HG03432 (cell line): ENCODE measurements around the gene PTPRN2.

Experiments
- ATAC-seq: cut with Tn5 transposase; IDR thresholded peaks from one replicate; pipeline ENCODE4 v1.9.1; 2021; ENCODE audit warnings: mild to moderate bottlenecking, moderate library complexity; ENCODE audit not compliant: unreplicated experiment

The PTPRN2 gene

DNA sequence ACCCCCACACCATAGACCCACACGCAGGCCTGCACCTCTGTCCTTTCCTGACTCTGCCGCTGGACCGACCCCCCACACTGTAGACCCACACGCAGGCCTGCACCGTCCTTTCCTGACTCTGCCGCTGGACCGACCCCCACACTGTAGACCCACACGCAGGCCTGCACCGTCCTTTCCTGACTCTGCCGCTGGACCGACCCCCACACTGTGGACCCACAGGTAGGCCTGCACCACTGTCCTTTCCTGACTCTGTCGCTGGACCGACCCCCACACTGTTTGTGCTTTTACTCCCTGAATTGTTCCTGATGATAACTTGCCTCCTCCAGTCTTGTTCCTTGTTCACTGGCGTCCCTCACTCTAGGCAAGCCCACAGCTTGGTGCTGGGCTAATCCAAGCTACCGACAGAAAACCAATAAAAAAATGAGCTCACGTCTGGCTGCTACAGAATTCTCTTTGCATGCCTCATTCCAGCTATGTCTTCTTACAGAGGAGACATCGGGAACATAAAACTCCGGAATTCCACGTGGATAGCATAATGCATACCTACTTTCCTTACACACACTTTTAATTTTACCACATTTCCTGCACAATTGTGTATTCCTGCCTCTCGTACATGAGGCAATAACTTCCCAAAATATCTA lies 494.3 kb downstream of the PTPRN2 start:
- ATAC-seq: no peak

DNA sequence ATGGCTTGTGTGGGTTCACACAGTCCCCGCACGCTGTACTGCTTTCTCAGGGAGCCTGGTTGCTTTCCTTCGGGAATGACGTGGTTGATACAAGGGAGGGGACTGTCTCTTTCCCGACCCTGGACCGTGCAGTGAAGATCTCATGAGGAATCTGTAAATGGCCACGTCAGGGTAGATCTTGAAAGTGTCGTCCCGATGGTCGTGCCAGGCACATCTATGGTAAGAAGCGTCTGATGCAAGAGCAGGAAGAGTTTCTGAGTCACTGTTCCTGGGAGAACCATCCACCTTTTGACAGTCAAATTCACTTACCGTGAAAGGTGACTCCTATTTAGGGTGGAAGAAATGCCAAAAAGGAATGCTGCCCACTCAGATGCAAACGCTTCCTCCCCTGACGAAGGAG lies 500.4 kb downstream of the PTPRN2 start:
- ATAC-seq: no peak

DNA sequence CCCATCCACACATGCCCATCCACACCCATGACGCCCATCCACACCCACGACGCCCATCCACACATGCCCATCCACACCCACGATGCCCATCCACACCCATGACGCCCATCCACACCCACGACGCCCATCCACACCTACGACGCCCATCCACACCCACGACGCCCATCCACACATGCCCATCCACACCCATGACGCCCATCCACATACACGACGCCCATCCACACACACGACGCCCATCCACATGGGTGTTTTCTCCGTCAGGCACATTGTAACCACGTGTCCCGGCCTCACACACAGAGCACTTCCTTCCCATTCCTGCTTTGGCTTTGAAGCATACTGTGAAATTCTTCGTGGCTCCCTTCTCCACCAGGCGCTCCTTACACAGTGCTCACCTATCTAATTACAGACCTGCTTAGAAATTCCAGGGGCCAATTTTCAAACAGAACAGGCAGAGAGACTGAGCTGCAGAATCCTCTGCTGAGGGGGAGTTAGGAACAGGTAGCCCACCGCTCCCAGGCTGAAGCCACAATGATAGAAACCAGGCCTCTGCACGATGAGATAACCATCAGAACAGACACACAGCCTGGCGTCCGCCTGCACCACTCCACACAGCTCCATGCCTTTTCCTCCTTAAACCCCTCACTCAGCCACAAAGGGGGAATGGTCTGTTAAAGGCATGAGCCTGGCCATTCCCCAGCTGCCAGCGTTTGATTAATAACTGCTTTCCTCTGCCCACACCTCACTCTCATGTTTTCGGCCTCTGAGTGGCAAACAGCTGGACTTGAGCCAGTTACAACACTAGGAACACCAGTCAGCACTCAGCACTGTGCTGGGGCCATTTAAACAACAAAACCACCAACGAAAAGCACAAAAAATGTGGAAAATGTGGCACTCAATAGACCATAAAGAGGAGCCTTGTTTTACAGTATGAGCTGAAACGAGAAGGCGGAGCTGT lies 501.6 kb downstream of the PTPRN2 start:
- no peak for ATAC-seq

DNA sequence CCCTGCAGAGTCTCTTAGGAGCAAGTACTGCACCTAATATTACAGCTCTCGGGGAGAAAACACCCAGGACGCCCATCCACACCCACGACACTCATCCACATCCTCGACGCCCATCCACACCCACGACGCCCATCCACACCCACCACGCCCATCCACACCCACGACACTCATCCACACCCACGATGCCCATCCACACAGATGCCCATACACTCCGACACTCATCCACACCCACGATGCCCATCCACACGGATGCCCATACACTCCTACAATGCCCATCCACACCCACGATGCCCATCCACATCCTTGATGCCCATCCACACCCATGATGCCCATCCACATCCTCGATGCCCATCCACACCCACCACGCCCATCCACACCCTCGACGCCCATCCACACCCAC lies 503.1 kb downstream of the PTPRN2 start:
- no peak for ATAC-seq

DNA sequence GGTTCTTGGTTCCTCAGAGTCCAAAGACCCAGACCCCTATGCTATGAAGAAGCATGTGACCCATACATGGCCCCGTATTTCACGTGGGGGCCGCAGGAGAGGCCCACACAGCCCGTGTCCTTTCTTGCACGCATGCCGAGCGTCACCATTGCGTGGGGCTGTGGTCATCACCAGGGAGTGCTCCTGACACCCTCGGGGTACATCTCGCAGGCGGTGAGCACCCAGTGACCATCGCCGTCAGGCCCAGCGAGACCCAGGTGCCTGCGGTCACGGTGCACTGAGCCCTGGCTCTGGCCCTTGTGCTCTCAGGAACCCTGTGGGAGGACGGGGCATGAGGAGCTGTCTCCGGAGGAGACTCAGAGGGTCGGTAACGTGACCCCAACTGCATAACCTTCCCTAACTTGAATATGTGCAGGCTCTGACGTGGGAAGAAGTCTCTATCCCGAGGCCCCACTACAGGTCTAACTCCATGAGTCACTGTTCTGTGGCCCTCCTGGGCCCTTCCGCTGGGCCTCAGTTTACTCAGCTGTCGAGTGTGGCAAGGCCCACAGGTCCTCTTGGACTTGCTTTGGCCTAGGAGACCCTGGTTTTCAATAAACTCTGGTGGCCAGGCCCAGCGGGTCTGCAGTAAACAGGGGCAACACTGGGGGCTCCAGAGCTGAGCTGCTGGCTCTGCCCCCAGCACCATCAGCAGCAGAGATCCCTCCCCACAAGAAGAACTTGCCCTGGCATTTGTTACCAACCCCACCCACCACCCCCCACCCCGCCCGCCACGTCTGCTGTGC lies 503.9 kb downstream of the PTPRN2 start:
- ATAC-seq: no peak

DNA sequence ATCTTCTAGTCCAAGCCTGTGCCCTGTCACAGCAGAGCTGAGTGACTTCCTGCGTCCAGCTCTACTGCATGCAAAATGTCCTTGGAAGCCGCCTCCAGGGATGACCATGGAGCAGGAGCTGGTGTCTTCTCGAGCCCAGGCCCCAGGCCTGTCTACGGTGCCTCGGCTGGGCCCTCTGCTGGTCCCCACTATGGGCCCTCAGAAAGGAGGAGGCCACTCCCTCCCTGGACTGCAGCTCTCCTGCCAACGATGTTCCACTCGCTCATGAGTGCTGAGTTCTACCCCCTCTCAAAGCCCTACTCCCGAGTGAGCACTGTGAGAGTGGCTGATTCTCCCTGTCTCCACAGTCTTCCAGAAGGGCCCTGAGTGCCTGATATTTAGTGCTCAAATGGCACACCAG lies 504.9 kb downstream of the PTPRN2 start:
- ATAC-seq: no peak

DNA sequence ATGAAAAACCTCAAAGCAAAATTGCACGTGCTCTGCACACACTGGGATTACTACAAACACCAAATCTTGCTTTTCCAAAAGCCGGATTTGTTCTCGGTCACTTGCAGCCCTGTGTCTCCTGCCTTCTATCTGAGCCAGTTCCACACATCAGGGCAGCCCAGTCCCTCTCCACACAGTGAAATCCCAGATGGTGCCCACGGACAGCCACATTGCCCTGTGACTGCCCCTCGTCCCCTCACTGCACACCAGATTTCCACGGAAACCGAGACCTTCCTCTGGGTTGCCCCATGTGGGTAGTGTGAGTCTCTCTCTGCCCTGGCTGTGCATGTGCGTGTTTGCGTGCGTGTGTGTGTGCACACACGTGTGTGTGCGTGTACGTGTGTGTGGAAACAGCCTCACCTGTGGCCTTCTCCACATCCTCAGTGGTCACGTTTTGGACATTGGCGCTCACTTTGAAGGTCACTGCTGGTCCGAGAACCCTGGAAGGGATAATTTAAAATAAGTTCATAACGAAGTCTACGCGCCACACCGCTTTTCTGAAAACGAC lies 506.7 kb downstream of the PTPRN2 start:
- ATAC-seq: no peak

DNA sequence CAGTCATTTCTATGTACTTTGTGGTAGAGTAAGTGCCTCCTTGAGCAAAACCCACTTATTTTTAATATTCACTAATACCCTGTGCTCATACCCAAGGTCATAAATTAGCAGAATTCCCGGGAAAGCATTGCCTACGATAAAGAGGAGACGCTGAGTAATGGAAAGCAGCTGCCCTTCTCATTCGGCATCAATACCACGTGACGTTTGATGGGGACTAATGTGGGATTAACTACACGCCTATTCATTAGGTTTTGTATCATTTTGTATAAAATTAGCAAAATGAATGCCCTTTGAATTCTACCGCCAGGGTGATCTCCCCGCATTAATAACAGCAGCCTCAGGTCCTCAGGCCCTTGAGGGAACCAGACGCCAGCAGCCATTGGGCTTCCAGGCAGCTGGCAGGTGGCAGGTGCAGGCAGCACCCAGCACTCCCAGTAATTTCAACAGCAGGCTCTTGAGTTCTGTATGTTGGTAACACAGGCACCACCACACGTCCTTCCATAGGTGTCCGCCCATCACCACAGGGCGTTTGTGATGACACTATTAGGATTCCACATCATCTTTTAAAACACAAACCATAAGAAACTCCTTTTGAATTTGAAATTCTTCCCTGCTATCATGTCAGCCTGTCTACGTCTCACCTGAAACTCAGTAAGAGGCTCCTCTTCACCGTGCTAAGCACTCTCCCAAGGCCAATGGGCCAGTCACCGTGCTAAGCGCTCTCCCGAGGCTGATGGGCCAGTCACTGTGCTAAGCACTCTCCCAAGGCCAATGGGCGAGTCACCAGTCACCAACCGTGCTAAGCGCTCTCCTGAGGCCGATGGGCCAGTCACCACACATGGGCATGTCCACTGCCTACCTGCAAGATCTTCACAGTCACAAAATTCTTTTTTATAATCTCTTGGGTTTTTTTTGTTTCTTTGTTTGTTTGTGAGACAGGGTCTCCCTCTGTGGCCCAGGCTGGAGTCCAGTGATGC lies 509.4 kb downstream of the PTPRN2 start:
- ATAC-seq: no peak

DNA sequence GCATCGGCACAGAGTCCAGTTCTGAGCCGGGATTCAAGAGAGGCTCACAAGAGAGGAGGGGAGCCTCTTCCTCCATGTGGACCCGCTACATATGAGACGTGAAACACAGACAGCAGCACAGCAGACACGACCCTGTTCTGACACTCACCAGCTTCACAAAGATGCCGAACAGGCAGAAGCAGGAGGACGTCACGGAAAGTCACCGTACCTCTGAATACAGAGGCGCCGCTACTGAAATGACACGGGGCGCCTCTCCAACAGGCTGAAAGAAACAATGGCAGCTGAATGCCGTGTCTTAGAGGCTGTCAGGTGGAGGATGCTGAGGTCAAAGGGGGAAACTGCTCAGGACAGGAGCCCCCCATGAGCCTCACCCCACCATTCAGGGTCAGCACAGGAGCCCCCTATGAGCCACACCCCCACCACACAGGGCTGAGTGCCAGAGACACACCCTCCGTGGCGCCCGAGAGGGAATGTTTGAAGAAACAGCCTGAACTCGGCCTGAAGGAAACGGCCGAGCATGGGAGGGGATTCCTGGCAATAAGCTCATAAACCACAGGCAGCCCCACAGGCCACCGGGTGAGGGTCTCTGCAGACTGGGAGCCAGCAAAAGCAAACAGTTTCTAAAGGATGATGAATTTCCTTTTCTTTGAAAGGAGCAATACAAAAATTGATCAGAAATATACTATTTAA lies 510.3 kb downstream of the PTPRN2 start:
- ATAC-seq: no peak

DNA sequence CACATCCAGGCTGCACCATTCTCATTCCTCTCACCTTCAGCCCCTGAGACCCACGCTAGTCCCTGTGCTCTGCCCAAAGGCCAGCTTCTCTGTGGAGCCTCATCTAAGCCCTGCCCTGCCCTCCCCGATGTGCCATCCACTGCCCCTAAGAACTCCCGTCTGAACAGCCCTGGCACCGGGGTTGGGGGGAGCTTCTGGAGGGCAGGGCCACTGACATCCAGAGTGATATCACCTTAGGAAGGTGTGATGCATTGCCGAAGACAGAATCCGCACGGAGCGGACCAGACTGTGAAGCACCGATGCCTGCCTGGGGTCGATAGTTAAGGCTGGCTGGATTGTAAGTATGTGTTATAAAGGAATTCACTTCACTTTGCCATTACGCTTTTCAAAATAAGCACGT lies 511.0 kb downstream of the PTPRN2 start:
- no peak for ATAC-seq

DNA sequence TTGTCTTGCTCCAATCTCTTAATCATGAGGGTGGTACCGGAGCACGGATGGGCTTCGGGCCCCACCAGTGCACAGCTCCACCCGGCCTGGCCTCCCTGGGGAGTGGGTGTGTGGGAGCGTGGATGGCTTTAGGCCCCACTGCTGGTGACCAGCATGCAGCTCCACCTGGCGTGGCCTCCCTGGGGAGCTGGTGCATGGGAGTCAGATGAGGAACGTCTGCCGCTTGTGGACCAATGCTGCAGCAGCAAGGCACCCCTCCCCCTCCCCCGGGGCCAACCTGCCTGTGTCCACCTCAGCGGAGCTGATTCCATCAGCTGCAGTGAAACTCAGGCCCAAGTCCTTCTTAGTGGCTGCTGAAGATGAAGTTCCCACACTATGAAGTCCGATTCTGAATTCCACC lies 511.4 kb downstream of the PTPRN2 start:
- ATAC-seq: no peak

DNA sequence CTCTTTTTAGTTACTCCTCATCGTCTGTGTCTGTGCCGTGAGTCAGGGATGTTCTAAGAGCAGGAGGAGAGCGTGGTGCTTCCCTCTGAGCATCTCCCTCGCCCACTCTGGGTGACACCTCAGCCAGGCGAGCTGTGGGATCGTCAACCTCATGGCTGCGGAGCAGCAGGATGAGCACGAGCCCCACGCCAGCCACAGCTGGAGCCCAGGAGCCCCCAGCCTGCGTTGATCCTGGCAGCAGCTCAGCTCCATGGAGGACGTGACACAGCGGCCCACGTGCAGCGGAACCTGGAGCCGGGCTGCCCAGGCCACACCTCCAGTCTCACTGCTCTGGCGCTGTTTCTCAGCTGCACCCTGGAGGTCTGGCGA lies 512.0 kb downstream of the PTPRN2 start:
- ATAC-seq: no peak

DNA sequence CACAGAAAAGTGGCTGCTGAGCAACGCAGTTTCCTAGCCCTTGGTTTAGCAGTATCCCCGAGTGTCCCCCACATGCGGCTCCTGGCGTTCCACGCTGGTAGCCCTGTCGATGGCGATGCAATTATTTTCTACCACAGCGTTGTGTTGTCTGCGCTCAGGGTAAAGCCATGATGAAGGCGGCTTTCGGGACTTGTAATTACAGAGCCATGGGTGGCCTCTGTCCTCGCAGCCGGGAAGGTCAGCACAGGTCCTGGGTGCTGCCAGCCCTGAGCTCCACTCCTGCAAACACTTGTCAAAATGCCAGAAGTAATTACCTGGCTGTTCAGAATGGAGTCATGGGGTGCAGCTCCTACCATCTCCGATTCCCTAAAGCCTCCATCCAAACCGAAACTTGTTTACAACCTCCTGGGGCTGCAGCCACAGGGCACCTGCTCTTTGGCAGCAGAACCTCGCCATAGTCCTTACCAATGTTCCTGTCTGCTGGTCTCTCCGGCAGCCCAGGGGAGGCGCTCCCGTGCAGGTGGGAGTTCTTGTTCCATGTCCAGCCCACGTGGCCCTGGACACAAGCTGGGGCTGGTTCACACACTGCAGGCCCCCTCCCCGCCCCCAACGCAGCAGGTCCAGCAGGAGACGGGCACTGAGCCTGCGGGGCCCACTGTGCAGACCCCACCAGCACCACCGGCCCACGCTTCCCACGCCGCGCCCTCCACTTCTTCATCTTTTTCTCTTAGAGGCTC lies 512.6 kb downstream of the PTPRN2 start:
- ATAC-seq: no peak

DNA sequence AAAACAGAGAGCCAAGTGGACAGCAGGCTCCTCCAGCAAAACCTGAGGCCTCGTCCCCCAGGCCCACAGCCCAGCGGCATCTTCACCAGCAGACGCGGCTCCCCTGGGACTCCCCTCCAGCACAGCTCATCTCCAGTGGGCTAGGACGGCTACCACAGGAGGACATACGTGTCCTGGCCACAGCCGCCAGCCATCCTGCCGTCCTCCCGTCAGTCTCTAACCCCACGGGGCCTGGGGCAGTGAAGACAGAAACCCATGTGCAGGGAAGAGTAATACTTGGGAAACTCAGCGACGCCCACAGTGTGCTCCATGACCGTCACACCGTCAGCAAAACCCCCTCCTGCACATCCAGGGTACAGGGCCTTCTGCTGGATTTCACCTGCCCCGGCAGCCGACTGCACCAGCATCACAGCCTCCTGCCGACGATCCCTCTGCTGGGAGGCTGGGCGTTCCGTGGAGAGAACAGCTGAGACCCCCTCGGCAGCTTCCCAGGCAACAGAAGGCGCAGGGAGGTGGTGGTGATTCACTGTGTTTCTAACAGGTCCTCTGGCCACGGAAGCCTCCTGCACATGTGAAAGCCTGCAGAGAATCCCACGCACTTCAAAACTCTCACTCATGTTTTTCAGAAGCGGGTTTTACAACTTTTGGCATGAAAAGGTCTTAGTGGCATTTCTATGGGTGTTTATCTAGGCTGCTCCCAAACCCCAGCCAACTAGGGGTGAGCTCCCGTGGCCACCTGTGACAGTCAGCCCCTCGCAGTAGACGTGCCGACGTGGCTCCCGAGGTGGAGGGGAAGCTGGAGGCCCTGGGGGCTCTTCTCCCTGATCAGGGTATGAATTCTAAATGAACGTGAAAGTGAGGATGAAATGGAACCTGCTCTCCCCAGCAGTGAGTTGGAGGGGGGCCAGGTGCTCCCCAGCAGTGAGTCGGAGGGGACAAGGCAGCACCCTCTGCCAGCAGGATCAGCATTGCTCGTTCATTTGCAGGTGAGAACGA lies 513.5 kb downstream of the PTPRN2 start:
- ATAC-seq: no peak

DNA sequence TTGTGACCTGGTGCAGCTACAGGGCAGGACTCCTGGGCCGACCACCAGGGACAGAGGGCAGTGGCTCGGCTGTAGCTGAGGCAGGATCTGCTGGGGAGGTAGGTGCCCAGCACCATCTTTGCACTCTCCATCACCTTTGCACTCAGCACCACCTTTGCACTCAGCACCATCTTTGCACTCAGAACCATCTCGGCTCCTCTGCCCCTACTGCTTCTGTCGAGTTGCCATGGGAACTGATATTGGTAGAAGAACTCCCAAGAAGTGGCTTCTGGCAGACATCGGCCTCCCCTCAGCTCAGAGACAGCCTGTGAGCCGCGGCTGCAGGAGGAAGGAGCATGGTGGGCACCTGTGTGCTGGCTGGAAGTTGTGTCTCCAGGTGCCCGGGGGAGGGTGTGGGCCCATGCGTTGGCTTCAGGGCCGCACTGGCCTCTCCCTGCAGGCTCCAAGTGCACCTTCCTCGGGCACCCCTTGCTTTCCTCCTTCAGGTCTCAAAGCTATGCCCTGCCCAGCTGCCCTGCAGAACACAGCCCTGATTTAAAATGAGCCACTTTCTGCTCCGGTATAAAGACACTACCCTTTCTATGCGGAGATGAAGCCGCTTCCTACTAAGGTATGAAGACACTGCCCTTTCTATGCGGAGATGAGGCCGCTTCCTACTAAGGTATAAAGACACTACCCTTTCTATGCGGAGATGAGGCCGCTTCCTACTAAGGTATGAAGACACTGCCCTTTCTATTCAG lies 514.5 kb downstream of the PTPRN2 start:
- ATAC-seq: no peak

DNA sequence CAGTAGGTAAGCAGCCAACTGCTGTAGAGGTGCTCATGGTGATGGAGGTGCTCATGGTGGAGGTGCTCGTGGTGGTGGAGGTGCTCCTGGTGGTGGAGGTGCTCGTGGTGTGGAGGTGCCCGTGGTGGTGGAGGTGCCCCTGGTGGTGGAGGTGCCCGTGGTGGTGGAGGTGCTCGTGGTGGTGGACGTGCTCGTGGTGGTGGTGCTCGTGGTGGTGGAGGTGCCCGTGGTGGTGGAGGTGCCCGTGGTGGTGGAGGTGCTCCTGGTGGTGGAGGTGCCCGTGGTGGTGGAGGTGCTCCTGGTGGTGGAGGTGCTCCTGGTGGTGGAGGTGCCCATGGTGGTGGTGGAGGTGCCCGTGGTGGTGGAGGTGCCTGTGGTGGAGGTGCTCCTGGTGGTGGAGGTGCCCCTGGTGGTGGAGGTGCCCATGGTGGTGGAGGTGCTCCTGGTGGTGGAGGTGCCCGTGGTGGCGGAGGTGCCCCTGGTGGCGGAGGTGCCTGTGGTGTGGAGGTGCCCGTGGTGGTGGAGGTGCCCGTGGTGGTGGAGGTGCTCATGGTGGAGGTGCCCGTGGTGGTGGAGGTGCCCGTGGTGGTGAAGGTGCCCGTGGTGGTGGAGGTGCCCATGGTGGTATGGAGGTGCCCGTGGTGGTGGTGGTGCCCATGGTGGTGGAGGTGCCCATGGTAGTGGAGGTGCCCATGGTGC lies 517.3 kb downstream of the PTPRN2 start:
- ATAC-seq: no peak
